OCI-LY1 (cell line): Measurements from ENCODE around the gene NETO1.

Experiments
- H2AFZ ChIP-seq: fragments of 200-600 bp; sonication (generic), shearing (Covaris generic); 2 replicates; pipeline ENCODE4 v1.6.0; 2014; ENCODE audit warnings: antibody characterized with exemption, mild to moderate bottlenecking, low read length
- H3F3A ChIP-seq: fragments of 200-600 bp; sonication (generic), shearing (Covaris generic); 2 replicates; pipeline ENCODE4 v1.6.0; 2014; ENCODE audit warnings: mild to moderate bottlenecking, antibody characterized with exemption, low read length, moderate library complexity; ENCODE audit not compliant: insufficient read depth
- H3K27ac ChIP-seq: fragments of 200-600 bp; sonication (generic); 2 replicates; pipeline ENCODE4 v1.5.1; 2014; ENCODE audit warnings: low read length, mixed run types, mild to moderate bottlenecking, low read depth; ENCODE audit not compliant: poor library complexity, severe bottlenecking
- H3K27me3 ChIP-seq: fragments of 200-600 bp; sonication (generic); 2 replicates; pipeline ENCODE4 v1.6.0; 2014; ENCODE audit warnings: antibody characterized with exemption, mild to moderate bottlenecking, low read length, moderate library complexity; ENCODE audit not compliant: insufficient read depth
- H3K36me3 ChIP-seq: fragments of 200-600 bp; sonication (generic); 2 replicates; pipeline ENCODE4 v1.6.1; 2014; ENCODE audit warnings: mild to moderate bottlenecking, antibody characterized with exemption, low read length, moderate library complexity, mixed read lengths; ENCODE audit not compliant: insufficient read depth
- H3K4me1 ChIP-seq: fragments of 200-600 bp; sonication (generic); 2 replicates; pipeline ENCODE4 v1.5.1; 2014; ENCODE audit warnings: mild to moderate bottlenecking, low read length, moderate library complexity; ENCODE audit not compliant: insufficient read depth, severe bottlenecking
- H3K4me2 ChIP-seq: fragments of 200-600 bp; sonication (generic), shearing (Covaris generic); 2 replicates; pipeline ENCODE4 v1.6.1; 2014; ENCODE audit warnings: low read length
- H3K4me3 ChIP-seq: fragments of 200-600 bp; sonication (generic); 2 replicates; pipeline ENCODE4 v1.5.1; 2014; ENCODE audit warnings: low read length, low read depth, mild to moderate bottlenecking, mixed read lengths; ENCODE audit not compliant: poor library complexity, severe bottlenecking
- H3K79me2 ChIP-seq: fragments of 200-600 bp; shearing (Covaris generic); 2 replicates; pipeline ENCODE4 v1.6.1; 2016; ENCODE audit warnings: mixed run types, low read length, mixed read lengths; ENCODE audit not compliant: insufficient read depth
- H3K9ac ChIP-seq: fragments of 200-600 bp; sonication (generic), shearing (Covaris generic); 2 replicates; pipeline ENCODE4 v1.6.1; 2014; ENCODE audit warnings: mild to moderate bottlenecking, low read length, mixed read lengths
- H3K9me2 ChIP-seq: fragments of 200-600 bp; sonication (generic), shearing (Covaris generic); 2 replicates; pipeline ENCODE4 v1.6.1; 2014; ENCODE audit warnings: low read depth, mild to moderate bottlenecking, low read length, mixed read lengths
- H3K9me3 ChIP-seq: fragments of 200-600 bp; shearing (Covaris generic); 2 replicates; pipeline ENCODE4 v1.6.1; 2014; ENCODE audit warnings: low read length, mixed read lengths
- H4K20me1 ChIP-seq: fragments of 200-600 bp; sonication (generic), shearing (Covaris generic); 2 replicates; pipeline ENCODE4 v1.6.0; 2016; ENCODE audit warnings: mild to moderate bottlenecking, low read length; ENCODE audit not compliant: insufficient read depth
- CTCF ChIP-seq: fragments of 200-600 bp; sonication (generic), shearing (Covaris generic); IDR thresholded peaks from 2 replicates; pipeline ENCODE4 v1.5.1; 2017; ENCODE audit warnings: mild to moderate bottlenecking, antibody characterized with exemption, low read length, moderate library complexity, mixed read lengths
- EZH2 ChIP-seq: fragments of 200-600 bp; sonication (generic), shearing (Covaris generic); IDR thresholded peaks from 2 replicates; pipeline ENCODE4 v1.8.0; 2017; ENCODE audit warnings: borderline replicate concordance, mixed run types, mild to moderate bottlenecking, antibody characterized with exemption, low read length, moderate library complexity, mixed read lengths

Gene NETO1

DNA sequence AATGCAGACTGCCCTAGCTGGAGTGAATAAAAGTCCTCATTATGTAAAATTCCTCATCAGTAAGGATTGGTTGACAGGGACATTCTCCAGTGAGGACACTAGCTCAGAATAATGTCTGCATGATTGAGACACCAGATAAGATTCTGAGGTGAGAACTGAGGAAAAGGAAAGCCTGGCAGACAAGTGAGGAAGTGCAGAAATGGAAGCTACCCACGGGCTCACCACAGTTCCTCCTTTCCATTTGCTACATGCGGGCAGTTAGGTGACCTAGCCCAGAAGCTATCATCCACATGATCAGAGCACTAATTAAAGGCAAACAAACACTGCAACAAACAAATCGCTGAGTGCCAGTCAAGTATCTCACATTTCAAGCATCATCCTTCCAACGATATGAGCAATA lies 27.7 kb downstream of the NETO1 start:
- H3K4me2 ChIP-seq: no peak overlapping the region

GRCh38 chr18:72834731-72835130 lies 33.1 kb downstream of the NETO1 start:
- Histone ChIP-seq H3K79me2 (no peaks in the 10 kb centered on the region), H3K27me3 (no peaks in the 10 kb centered on the region), H3K4me3 (no peak overlapping the region), H3K36me3 (no peaks in the 10 kb centered on the region), H3K9me3 (no peaks in the 10 kb centered on the region), H3K9ac (no peak overlapping the region), H3F3A (no peaks in the 10 kb centered on the region), H3K9me2 (no peaks in the 10 kb centered on the region), H4K20me1 (no peaks in the 10 kb centered on the region), H3K4me1 (no peaks in the 10 kb centered on the region), H3K4me2 (no peak overlapping the region), H2AFZ (no peak overlapping the region), H3K27ac (no peak overlapping the region)
- TF ChIP-seq CTCF: no peak

More for the DNA sequence above, 27.7 kb downstream of the NETO1 start:
- Histone ChIP-seq H3K36me3 (no peaks in the 10 kb centered on the region), H3K9me3 (no peaks in the 10 kb centered on the region), H3K4me3 (no peak overlapping the region), H3K4me1 (no peaks in the 10 kb centered on the region), H4K20me1 (no peaks in the 10 kb centered on the region), H3K27ac (no peak overlapping the region), H3K9me2 (no peaks in the 10 kb centered on the region), H3K79me2 (no peaks in the 10 kb centered on the region), H3F3A (no peaks in the 10 kb centered on the region), H3K27me3 (no peaks in the 10 kb centered on the region), H2AFZ (no peak overlapping the region), H3K9ac (no peak overlapping the region)
- TF ChIP-seq CTCF (no peak), EZH2 (no peak)

DNA sequence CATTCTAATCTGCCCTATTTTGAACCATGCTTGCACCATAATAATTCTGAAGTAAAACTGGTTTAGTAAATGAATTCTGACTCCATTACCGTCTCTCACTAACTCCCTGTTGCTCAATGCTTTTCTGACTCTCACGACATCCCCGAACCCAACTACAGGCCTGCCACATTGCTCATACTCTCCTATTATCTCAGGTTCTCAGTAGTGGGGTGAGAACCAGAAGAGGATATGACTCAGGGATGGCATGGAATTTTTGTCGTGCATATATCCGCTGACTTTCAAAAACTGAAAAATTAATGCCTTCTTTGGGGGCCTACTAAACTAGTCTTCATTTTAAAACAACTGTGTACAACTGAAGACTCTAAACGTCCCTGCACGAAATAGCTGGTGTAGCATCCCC lies 34.3 kb downstream of the NETO1 start:
- no peaks in the 10 kb centered on the region for H3K9me3 ChIP-seq

More for the DNA sequence above, 34.3 kb downstream of the NETO1 start:
- TF ChIP-seq EZH2: no peak
- no peak for TF ChIP-seq CTCF
- no peak overlapping the region for H3K4me3 ChIP-seq
- no peaks in the 10 kb centered on the region for H3K27me3 ChIP-seq
- no peaks in the 10 kb centered on the region for H4K20me1 ChIP-seq
- H2AFZ ChIP-seq: no peak overlapping the region
- no peak overlapping the region for H3K4me2 ChIP-seq
- H3F3A ChIP-seq: no peaks in the 10 kb centered on the region
- H3K27ac ChIP-seq: no peak overlapping the region
- H3K79me2 ChIP-seq: no peaks in the 10 kb centered on the region
- no peaks in the 10 kb centered on the region for H3K9me2 ChIP-seq
- H3K9ac ChIP-seq: no peak overlapping the region
- no peaks in the 10 kb centered on the region for H3K4me1 ChIP-seq
- H3K36me3 ChIP-seq: no peaks in the 10 kb centered on the region
